HG02973 (cell line): ENCODE data around the gene CD226.
A peak's percentile ranks its signal among the peaks of the same experiment; 100 is the strongest.
"Not testable (repeated sequence)": the region's sequence is repeated elsewhere in the genome, so short reads cannot be mapped to it uniquely, and the experiment has no call there.

Source experiments
- ATAC-seq: cut with Tn5 transposase; IDR thresholded peaks from one replicate; pipeline ENCODE4 v1.9.1; 2021; ENCODE audit warnings: moderate library complexity; ENCODE audit not compliant: unreplicated experiment

Gene CD226

DNA sequence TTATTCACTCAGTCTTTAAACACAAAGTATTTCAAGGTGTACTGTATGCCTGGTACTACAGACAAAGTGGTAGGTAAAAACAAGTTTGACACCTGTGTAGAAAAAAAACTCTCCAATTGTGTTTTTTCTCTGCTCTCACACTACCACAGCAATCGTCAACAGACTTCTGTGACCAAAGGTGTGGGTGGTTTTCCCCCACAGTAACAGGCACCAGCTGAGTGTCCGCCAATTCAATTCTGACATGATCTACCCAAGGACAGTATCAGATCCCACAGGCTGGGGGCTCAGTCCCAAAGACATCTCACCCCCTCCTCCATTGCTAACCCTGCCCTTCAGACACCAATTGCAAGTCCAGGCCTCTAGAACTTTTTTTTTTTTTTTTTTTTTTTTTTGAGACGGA lies 71.2 kb downstream of the CD226 start:
- no peak for ATAC-seq

DNA sequence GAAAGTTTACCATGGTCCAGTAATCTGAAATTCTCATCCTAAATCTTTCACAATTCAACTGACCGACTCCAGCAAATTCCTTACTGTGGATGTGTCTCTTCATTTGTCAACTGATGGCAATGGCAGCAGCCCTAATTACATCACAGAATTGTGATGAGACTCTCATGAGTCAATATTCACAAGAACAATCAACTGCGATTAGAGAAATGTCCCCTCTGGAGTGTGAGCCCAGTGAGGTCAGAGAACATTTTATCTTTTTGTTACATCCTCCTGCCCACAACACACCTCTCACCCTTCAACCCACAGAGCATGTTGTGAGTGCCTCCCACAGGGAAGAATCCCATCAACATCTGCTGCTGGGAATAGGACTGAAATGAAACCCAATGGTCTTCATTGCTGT lies 73.6 kb downstream of the CD226 start:
- no peak for ATAC-seq

DNA sequence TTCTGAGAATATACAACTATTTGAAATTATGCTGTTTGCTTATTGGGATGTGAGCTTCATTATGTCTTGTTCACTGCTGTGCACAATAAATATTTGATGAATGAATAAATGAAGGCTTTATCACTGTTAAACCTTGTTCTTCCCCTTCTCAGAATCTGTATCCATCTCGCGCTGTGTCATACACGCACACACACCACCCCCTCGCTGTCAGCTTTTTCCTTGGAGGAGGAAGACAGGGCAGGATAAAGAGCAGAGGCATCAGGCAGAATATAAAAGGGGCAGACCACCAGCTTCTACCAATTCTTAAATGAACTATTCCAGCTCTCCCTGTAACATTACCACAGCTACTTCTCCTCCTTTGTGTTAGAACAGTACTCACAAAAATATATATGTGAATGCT lies 75.0 kb downstream of the CD226 start:
- ATAC-seq = no peak

DNA sequence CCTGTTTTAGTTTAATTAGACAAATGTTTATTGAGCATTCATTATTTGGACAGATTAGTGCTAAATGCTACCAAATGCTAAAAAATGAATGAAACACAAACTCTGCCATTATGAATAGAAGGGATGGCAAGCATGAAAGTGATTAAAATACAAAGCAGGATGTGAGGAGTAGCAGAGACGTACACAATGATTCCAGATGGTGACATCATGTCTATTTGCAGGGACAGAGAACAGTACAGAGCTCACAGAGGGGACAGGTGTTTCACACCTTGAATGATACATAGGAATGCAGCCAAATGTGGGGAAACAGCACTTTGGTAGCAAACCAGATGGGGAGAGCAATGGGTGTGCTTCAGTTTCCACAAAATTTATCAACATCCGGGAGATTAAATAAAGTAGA lies 76.3 kb downstream of the CD226 start:
- no peak for ATAC-seq

DNA sequence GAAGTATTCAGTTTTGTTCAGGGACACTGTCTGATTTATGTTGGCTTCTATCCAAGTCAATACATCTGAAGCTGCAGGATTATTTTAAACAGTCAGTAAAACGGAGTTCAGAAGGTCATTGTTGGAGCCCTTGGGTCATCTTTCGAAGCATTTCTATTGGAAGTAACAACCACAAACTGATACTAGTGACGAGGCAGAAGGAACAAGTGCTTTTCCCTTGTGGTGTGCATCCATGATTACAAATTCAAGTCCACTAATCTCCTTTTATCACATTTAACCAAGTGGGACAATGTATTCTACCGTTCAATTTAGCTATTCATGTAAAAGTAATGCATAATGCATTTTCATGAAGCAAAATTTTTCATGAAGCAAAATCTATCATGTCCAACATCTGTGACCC lies 76.9 kb downstream of the CD226 start:
- ATAC-seq = no peak

DNA sequence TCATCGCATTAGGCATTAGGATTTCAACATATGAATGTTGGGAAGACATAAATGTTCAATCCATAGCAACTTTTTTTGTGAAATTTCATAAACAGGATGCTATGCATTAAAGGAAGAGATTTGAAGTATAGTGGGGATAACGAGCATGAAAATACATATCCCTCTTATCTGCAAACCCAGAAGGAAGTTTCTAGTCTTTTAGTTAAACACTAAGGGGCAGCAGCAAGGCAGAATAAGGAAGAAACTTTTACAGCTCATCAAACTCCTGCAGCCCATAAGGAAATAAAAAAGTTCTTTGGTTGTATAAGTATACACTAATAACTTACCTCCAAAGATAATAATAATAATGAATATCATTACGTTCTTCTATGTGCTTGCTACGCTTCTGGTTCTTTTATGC lies 81.5 kb downstream of the CD226 start:
- ATAC-seq = no peak

DNA sequence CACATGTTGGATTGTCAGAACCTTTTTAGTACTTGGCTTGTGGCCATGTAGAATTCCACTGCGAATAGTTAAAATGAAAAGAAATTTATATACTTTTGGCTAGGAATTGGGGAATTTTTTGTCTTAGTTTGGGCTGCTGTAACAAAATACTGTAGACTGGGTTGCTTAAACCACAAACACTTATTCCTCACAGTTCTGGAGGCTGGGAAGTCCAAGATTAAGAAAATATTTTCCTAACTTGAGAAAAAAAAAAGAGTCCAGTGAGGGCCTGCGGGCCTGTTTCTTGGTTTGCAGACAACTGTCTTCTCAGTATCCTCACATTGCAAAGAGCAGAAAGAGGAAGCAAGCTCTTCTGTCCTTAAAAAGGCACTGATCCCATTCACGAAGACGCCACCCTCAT lies 81.9 kb downstream of the CD226 start:
- no peak for ATAC-seq

DNA sequence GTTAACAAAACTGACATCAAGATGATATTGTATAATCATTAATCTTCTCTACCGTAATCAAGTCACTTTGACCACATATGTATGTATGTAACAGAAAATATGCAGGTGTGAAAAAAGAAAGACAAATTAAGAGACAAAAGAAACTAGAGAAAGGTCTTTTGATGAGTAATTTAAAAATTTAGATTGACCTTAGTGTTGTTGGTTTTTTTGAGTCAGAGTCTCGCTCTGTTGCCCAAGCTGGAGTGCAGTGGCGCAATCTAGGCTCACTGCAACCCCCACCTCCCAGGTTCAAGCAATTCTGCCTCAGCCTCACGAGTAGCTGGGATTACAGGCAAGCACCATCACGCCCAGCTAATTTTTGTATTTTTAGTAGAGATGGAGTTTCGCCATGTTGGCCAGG lies 82.9 kb downstream of the CD226 start:
- ATAC-seq = peak; percentile 76

DNA sequence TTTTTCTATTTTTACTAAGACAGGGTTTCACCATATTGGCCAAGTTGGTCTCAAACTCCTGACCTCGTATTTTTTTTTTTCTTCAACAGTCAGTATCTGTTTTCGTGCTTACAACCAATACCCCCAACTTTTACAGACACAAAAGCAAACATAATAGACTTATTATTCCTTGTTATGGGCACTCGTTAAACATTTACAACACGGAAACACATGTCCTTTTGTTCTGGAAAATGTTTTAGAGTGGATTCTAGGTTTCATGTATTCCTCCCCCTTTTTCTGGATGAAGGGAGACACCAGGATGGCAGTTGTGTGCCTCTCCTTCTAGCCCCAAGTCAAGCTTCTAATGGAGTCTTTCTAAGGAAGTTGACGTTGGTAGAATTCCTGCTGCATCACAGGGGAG lies 88.8 kb downstream of the CD226 start:
- no peak for ATAC-seq

DNA sequence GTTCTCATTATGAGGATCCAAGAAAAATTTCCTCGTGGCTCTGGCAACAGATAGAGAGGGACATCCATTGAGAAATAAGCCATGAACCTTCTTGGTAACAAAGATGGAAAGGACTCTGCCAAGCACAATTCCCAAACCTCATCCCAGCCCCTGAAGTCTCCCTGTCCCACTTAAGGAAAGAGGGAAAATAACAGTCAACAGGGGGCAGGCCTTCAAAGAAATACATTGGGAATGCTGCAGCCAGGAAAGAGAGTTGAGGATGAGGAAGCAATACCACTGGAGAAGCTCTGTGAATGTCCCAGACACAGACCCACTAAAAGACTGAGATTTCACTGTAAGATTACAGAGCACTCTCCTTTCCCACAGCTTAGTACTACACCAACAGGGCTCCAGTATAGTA lies 93.2 kb downstream of the CD226 start:
- ATAC-seq = no peak

DNA sequence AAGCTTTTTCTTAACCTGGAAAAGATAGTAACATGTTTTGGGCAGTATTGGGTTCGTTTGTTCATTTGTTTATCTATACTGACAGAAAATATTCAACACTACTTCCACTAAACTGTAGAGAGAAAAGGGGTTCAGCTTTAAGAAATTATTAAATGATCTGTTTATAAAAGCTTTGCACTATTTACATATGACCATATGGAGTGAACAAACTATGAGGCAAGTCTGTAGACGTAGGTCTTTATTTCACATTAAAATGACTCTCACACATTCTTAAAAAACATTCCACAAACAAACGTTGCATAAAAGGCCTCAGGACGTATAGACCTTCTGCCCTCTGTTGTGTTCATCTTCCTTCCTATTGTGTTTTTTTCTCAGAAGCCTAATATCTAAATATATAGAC lies 94.6 kb downstream of the CD226 start:
- no peak for ATAC-seq

DNA sequence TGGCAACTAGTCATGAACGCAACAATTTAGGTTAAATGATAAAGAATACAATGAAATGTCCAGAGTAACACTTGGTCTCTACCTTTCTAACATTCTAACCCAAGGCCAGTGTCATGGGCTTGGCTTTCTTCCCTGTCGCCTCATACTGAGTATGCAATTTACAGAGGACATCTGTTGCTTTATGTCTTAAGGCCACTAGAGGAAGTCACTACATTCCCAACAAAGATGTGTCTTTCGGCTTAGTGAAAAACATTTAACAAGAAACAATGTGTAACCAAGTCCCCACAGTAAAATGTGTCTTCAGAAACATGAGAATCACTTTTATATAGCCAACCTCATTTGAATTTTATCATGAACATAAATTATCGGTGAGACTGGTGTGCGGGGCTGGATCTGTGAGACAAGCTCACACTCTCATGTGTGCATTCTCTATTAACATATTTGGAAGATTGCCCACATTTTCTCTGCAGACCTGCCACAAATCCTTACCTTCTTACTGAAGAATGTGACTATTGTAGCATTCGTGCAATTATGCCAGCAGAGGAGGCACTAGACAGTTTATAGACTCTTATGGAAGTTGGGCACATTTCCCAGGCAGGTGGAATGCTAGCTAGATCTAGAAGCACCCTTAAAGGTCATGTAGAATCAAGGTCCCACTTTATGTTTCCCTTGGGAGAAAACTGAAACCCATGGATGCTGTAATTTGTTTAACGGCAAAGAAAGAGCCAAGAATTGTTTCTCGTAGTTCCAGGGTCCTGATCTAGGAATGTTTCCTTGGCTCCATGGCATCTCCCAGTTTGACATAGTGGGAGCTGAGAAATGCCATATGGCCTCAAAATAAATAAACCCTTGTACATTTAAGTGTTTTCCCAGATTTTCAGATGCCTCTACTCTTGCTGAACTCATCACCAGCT lies 101.8 kb downstream of the CD226 start:
- no peak for ATAC-seq

DNA sequence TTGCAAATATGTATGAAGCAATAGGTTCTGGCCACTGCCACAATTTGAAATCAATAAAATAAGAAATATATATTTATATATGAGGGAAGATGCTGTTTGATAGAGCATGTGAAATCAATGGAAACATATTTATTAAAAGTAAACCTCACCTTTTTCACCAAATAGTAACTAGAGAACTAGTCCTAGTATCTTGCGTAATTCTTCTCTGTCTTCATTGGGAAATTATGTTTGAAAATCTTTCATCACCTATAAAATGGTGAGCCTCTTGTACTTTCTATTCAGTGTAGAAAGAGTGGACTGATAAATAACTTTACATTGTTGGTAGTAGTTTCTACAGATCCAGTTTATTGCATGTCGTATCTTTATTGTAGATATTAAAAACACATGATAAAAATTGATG lies 103.0 kb downstream of the CD226 start:
- no peak for ATAC-seq

DNA sequence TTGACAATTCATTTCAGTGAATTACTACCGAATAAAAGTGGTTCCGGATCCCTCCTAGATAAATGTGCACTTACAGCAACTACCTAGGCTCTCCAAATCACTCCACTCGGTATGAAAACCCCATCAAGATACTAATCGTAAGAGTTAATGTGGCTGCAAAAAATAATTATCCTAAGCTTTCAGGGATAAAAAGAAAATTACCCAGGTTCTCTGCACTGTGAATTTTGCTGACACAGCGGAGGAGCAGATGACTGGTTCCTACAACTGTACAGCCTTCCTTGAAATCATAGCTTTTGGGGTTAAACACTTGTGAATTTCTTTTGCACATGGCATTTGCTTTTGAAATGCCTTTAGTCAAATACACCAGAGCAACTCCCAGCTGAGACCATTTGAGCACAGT lies 104.7 kb downstream of the CD226 start:
- ATAC-seq = no peak

DNA sequence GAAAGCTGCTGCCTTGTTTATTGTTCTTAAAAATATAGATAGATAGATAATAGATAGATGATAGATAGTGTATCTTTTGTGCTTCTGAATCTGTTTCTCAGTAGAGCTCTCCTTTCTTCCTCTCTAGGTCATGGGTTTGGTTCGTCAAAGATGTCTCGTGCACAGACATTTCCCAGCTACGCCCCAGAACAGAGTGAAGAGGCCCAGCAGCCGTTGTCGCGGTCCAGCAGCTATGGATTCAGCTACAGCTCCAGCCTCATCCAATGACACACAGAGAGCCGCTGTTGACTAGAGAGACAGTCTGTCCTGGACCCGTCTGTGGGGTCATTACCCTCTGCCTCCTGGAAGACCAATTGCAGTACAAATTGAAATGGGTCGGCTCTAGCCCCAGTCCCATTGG lies 106.6 kb downstream of the CD226 start:
- ATAC-seq = no peak

DNA sequence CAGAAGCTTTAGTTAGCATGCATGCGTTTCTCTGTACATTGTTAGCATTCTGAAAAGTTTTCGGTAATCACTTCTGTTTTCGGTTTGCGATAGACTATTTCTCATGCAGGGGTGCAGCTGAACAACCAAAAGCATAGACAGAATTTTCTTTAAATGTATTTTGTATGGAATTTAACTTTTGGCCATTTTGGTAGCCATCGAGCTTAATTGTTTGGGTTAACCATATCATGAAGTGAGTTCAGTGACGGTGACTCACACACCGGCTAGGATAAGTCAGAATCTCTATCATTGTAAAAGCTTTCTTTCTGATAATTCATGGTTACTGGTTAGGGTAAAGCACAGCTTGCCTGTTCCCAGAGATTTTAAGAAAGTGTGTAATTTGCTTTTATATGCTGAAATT lies 107.2 kb downstream of the CD226 start:
- ATAC-seq = no peak

DNA sequence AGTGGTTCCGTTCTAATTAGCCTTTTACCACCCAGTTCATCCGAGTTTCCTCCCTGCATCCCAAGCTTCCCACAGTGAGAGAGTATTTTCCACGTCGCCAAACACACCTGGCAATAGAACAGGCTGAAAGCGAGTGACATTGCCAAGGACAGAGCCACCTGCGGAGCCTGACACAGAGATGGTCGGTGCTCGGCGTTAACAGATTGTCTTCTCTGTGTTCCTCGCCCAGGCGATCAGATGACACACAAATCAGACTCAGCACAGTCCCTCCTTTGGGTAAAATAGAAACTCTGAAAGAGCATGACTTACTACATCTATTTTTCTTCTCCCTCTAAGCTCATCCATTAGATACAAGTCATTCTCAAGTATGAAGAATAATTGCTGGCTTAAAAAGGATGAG lies 107.7 kb downstream of the CD226 start:
- ATAC-seq = no peak

DNA sequence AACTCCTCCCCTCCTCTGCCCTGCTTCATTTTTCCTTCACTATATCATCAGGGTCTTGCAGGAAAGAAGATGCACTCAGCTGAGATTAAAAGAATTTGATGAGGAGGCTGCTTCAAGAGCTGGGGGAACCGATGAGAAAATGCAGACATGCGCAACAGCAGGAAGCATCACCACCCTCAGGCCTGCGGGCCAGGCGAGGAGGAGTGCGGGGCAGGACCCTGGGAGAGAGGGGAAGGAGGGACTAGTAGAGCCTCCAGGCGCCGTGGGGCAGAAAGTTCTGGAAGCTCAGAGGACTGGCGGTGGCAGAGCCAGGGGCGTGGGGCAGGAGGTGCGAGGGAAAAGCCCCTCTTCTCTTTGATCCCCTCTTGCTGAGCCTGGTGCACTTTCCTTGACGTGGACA lies 108.2 kb downstream of the CD226 start:
- no peak for ATAC-seq

DNA sequence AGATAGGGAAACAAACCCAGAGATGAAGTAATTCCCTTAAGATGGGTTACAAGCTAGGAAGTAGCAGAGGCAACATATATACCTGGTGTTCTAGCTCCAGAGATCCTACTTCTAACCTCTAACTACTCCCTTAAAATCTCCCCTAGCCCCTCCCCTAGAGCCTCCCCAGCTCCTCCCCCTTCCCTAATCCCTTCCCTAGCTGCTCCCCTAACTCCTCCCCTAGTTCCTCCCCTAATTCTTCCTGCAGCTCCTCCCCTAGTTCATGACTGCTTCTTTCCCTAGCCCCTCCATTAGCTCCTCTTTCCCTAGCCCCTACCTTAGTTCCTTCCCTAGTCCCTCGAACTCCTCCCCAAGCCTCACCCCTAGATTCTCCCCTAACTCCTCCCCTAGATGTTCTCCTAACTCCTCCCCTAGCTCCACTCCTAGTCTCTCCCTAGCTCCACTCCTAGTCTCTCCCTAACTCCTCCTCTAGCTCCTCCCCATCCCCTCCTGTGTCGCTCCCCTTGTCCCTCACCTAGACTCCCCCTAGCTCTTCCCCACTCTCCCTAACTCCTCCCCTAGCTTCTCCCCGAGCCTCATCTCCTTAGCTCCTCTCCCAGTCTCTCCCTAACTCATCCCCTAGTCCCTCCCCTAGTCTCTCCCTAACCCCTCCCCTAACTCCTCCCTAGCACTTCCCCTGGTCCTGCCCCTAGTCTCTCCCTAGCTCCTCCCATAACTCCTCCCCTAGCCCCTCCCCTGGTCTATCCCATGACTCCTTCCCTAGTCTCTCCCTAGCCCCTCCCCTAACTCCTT lies 108.9 kb downstream of the CD226 start:
- ATAC-seq = peak; percentile 40

DNA sequence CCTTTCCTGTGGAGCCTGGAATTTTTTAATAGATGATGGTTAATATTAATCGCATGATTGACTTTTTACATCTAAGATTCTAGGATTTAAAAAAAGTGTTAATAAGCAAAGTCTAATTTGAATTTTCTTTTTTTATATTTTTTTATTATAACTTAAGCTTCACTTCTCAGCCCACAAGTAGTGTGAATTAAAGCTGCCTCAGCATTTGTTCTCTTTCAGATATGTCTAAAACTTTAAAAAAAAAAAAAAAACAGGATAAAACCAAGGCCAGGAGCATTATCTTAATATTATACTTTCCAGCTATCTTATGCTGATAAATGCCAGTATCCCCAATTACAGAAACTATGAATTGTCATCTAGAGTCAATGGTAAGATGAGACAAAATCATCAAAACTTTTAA lies 109.7 kb downstream of the CD226 start:
- no peak for ATAC-seq

DNA sequence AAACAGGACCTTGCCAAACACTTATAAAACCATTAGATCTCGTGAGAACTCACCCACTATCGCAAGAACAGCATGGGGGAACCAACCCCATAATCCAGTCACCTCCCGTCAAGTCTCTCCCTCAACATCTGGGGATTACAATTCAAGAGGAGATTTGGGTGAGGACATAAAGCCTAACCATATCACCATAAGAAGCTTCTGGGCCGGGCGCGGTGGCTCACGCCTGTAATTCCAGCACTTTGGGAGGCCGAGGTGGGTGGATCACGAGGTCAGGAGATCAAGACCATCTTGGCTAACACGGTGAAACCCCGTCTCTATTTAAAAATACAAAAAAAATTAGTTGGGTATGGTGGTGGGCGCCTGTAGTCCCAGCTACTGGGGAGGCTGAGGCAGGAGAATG lies 112.7 kb downstream of the CD226 start:
- ATAC-seq = not testable (repeated sequence)

DNA sequence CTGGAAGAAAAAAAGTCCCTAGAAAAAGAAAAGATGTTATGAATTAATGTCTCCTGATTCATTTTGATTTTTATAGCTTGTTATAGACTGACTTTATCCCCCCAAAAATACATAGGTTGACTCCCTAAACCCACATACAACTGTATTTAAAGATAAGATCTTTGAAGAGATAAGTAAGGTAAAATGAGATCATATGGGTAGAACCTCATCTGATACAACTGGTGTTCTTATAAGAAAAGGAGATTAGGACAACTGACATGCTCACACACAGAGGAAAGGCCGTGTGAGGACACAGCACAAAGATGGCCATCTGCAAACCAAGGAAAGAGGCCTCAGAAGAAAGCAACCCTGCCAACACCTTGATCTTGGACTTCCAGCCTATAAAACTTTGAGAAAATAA lies 117.5 kb downstream of the CD226 start:
- no peak for ATAC-seq
